ENCODE data around the gene SEMA4B. TPM values are rescaled to one million over a fixed set of nuclear protein-coding genes. Genes with fewer than 3 reads are reported as not detected.

SEMA4B gene
- total and polyA plus RNA-seq, 9 of the 15 experiments (the other 6 are each of a cell fraction or from before 2014, with no cell fraction given): 1.3 to 33.6 (median 11.0) TPM

DNA sequence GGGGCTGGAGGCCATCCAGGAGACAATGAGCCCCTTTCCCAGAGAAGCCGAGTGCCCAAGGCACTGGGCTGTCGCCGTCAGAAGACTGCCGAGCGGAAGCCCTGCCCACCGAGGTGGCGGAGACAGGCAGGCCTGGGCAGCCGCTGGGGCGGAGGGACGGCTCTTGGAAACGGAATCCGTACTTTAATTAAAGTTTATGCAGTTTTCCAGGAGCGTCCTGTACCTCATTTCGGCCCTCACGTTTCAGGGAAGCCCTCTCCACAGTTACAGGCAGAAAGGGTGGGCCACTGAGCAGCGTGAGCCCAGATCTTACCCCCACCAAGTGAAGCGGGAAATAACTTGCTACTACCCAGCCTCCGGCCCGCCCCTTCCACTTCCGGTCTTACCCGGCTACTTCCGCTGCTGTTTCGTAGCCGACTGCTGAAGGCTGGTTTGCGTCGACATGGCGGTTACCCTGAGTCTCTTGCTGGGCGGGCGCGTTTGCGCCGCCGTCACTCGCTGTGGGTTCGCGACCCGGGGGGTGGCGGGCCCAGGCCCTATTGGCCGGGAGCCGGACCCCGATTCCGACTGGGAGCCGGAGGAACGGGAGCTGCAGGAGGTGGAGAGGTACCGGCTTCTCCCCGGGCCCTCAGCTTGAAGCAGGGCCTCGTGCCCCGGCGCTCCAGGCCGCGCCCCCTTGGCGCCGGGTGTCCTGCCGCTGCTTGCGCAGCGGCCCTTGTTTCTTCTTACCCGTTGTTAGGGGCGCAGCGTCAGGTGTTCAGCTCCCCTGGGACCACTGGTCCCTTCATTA, 64.3 kb downstream of the SEMA4B start, which contains the start of gene NGRN (continued):
- TF ChIP-seq, protein P1, sequence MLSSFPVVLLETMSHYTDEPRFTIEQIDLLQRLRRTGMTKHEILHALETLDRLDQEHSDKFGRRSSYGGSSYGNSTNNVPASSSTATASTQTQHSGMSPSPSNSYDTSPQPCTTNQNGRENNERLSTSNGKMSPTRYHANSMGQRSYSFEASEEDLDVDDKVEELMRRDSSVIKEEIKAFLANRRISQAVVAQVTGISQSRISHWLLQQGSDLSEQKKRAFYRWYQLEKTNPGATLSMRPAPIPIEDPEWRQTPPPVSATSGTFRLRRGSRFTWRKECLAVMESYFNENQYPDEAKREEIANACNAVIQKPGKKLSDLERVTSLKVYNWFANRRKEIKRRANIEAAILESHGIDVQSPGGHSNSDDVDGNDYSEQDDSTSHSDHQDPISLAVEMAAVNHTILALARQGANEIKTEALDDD (IDR thresholded peaks at IDR 0.05): peak; percentile 29; the same call in 1 of the 2 replicates
- TF ChIP-seq, protein P2, sequence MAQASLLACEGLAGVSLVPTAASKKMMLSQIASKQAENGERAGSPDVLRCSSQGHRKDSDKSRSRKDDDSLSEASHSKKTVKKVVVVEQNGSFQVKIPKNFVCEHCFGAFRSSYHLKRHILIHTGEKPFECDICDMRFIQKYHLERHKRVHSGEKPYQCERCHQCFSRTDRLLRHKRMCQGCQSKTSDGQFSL (CRISPR knock-in tag; IDR thresholded peaks at IDR 0.05): no peak
- TF ChIP-seq, protein P2 (tag; IDR thresholded peaks at IDR 0.05): peak in 1 of 2 experiments; percentile 21; a peak in 1 of 4 replicates
- TF ChIP-seq FOXK1 (CRISPR knock-in tag; IDR thresholded peaks at IDR 0.05; ENCODE audit: borderline replicate concordance): no peak; the same call in 1 of the 2 replicates
- no peak; the same call in 1 of the 2 replicates for TF ChIP-seq CREB1 (IDR thresholded peaks at IDR 0.05)
- TF ChIP-seq CREB1 (CRISPR knock-in tag; IDR thresholded peaks at IDR 0.05): peak; percentile 75
- peak in 1 of 2 experiments; percentile 88; a peak in 1 of 4 replicates for TF ChIP-seq KDM4B (IDR thresholded peaks at IDR 0.05; ENCODE audit: borderline replicate concordance in 2 of 2, low read depth in 1 of 2)
- peak; percentile 78 for TF ChIP-seq CREM (IDR thresholded peaks at IDR 0.05; ENCODE audit: low read depth)
- peak; percentile 86 for TF ChIP-seq NFRKB (IDR thresholded peaks at IDR 0.05; ENCODE audit: low read depth)
- 0 out of 2 replicates have a peak, but pooled peaks have one; percentile 45 for TF ChIP-seq MYNN (IDR thresholded peaks at IDR 0.05)
- TF ChIP-seq MYNN (CRISPR knock-in tag; IDR thresholded peaks at IDR 0.05): no peak
- TF ChIP-seq KLF1 (tag; IDR thresholded peaks at IDR 0.05): peak; percentile 55; the same call in 1 of the 2 replicates
- TF ChIP-seq MYC (IDR thresholded peaks at IDR 0.05; ENCODE audit: low read depth, low read length): peak; percentile 91
- TF ChIP-seq MYC (CRISPR knock-in tag; IDR thresholded peaks at IDR 0.05; ENCODE audit: borderline replicate concordance, low read depth): peak; percentile 78; the same call in 1 of the 2 replicates
- TF ChIP-seq, protein P3, sequence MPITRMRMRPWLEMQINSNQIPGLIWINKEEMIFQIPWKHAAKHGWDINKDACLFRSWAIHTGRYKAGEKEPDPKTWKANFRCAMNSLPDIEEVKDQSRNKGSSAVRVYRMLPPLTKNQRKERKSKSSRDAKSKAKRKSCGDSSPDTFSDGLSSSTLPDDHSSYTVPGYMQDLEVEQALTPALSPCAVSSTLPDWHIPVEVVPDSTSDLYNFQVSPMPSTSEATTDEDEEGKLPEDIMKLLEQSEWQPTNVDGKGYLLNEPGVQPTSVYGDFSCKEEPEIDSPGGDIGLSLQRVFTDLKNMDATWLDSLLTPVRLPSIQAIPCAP (CRISPR knock-in tag; IDR thresholded peaks at IDR 0.05; ENCODE audit: borderline replicate concordance): no peak
- peak; percentile 79 for TF ChIP-seq BRD4 (IDR thresholded peaks at IDR 0.05)
- TF ChIP-seq, protein P4, sequence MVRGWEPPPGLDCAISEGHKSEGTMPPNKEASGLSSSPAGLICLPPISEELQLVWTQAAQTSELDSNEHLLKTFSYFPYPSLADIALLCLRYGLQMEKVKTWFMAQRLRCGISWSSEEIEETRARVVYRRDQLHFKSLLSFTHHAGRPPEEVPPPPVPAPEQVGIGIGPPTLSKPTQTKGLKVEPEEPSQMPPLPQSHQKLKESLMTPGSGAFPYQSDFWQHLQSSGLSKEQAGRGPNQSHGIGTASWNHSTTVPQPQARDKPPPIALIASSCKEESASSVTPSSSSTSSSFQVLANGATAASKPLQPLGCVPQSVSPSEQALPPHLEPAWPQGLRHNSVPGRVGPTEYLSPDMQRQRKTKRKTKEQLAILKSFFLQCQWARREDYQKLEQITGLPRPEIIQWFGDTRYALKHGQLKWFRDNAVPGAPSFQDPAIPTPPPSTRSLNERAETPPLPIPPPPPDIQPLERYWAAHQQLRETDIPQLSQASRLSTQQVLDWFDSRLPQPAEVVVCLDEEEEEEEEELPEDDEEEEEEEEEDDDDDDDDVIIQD (CRISPR knock-in tag; IDR thresholded peaks at IDR 0.05): no peak
- peak; percentile 83 for TF ChIP-seq ETV5 (CRISPR knock-in tag; IDR thresholded peaks at IDR 0.05; ENCODE audit: low read depth)
- TF ChIP-seq, protein P5, sequence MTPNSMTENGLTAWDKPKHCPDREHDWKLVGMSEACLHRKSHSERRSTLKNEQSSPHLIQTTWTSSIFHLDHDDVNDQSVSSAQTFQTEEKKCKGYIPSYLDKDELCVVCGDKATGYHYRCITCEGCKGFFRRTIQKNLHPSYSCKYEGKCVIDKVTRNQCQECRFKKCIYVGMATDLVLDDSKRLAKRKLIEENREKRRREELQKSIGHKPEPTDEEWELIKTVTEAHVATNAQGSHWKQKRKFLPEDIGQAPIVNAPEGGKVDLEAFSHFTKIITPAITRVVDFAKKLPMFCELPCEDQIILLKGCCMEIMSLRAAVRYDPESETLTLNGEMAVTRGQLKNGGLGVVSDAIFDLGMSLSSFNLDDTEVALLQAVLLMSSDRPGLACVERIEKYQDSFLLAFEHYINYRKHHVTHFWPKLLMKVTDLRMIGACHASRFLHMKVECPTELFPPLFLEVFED (CRISPR knock-in tag; conservative IDR thresholded peaks at IDR 0.05): 0 out of 2 replicates have a peak, but pooled peaks have one; percentile 12
- no peak for TF ChIP-seq SAFB (IDR thresholded peaks at IDR 0.05; ENCODE audit: borderline replicate concordance, low read depth, low read length)
- TF ChIP-seq JUNB (CRISPR knock-in tag; conservative IDR thresholded peaks at IDR 0.05): no peak
- no peak for TF ChIP-seq WHSC1 (IDR thresholded peaks at IDR 0.05; ENCODE audit: low read length)
- TF ChIP-seq NR2C2 (CRISPR knock-in tag; IDR thresholded peaks at IDR 0.05): no peak
- peak; percentile 72; the same call in 1 of the 2 replicates for TF ChIP-seq NR2C2 (tag; IDR thresholded peaks at IDR 0.05)
